ENCODE data around the gene FLYWCH2.
A peak's percentile ranks its signal among the peaks of the same experiment; 100 is the strongest.
"Not testable (repeated sequence)": the region's sequence is repeated elsewhere in the genome, so short reads cannot be mapped to it uniquely, and the experiment has no call there.

FLYWCH2 gene

DNA sequence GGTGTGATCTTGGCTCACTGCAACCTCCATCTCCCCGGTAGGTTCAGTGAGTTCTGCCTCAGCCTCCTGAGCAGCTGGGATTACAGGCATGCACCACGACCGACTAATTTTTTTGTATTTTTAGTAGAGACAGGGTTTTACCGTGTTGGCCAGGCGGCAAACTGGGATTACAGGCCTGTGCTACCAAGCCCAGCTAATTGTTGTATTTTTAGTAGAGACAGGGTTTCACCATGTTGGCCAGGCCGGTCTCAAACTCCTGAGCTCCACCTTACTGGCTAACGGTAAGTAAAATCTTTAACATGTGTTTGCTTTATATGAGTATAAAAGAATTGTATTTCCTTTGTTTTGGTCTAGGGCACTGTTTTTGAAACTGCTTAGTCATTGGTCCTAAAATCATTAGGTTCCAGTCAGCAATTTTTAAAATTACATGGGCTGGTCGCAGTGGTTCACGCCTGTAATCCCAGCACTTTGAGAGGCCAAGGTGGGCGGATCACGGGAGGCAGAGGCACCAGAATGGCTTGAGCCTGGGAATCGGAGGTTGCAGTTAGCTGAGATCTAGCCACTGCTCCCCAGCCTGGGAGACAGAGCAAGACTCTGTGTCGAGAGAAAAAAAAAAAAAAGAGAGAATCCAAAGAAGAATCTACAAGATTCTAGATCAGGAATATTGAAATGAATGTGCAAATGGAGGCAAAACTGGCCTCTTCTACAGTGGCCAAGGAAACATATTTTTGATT lies 32.3 kb downstream of the FLYWCH2 start:
- DNase-seq, result no peak

- peak; percentile 94 for DNase-seq
Observed at GRCh38 chr16:2919511-2920255, 36.7 kb downstream of the FLYWCH2 start.

GRCh38 chr16:2923481-2923880 lies 40.5 kb downstream of the FLYWCH2 start:
- DNase-seq, result no peak

- DNase-seq, result peak; percentile 65
Observed at GRCh38 chr16:2924901-2925755, 42.1 kb downstream of the FLYWCH2 start.

- peak; percentile 40 for DNase-seq
Observed at GRCh38 chr16:2925951-2926649, 43.1 kb downstream of the FLYWCH2 start.

GRCh38 chr16:2926650-2926999 lies 43.6 kb downstream of the FLYWCH2 start:
- DNase-seq, result no peak

DNA sequence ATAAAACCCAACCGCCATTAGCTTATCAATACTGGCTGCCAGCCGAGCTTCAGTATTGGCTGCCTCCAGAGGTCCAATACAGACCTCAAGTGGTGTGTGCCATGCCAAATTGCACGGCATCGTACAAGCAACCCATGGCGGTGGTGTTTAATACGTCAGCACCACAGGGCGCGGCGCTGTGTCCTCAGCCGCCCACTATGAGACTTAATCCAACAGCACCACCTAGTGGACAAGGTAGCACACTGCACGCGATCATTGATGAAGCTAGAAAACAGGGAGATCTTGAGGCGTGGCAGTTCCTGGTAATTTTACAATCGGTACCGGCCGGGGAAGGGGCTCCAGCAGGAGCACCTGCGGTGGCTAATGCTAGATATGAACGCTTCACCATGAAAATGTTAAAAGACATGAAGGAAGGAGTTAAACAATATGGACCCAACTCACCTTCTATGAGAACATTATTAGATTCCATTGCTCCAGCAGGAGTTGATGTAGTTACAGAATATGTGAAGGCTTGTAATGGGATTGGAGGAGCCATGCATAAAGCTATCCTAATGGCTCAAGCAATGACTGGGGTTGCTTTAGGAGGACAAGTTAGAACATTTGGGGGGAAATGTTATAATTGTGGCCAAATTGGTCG lies 44.1 kb downstream of the FLYWCH2 start:
- peak; percentile 96 for DNase-seq

- DNase-seq, result not testable (repeated sequence)
Observed at GRCh38 chr16:2928151-2928550, 45.1 kb downstream of the FLYWCH2 start.

GRCh38 chr16:2928796-2929195 lies 45.8 kb downstream of the FLYWCH2 start:
- DNase-seq, result no peak

DNA sequence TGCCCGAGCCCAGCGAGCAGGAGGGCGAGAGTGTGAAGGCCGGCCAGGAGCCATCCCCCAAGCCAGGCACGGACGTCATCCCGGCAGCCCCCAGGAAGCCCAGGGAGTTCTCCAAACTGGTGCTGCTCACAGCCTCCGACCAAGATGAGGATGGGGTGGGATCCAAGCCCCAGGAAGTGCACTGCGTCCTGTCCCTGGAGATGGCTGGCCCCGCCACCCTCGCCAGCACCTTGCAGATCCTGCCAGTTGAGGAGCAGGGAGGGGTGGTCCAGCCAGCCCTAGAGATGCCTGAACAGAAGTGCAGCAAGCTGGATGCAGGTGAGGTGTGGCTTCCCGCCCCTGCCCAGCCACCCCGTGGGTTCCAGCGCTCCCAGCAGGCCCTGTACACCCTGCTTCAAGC lies 46.7 kb downstream of the FLYWCH2 start:
- DNase-seq, result no peak

DNA sequence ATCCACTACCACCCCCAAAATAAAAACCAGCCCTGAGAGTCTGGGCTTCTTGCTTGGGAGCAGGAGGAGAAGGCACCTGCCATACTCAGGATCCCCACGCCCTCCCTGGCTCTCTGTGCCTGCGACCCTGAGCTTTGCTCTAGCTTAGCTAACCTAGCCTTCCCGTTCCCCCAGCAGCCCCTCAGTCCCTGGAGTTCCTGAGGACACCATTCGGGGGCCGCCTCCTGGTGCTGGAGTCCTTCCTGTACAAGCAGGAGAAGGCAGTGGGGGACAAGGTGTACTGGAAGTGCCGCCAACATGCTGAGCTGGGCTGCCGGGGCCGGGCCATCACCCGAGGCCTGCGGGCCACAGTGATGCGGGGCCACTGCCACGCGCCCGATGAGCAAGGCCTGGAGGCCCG lies 47.2 kb downstream of the FLYWCH2 start:
- no peak for DNase-seq

- not testable (repeated sequence) for DNase-seq
Observed at GRCh38 chr16:2931231-2931914, 48.4 kb downstream of the FLYWCH2 start.

- DNase-seq, result no peak
Observed at GRCh38 chr16:2933136-2933535, 50.1 kb downstream of the FLYWCH2 start.

GRCh38 chr16:2933701-2934100 lies 50.7 kb downstream of the FLYWCH2 start:
- DNase-seq, result no peak

DNA sequence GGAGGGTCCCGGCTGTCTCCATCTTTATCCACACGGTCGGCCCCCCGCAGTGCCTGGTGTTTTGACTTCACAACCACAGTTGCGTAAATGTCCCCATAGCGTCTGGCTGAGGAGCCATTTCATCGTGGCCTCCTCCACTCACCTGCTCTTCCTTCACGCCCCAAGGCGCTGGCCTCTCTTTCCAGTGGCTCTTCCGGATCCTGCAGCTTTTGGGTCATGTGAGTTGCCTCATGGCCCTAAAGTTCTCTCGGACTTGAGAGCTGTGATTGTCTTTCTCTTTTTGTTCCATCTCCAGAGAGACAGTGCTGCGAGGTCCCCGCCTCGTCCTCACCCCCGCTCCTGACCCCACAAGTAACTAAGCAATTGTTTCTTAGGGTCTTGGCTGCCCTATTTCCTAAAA lies 51.4 kb downstream of the FLYWCH2 start:
- DNase-seq, result no peak

DNA sequence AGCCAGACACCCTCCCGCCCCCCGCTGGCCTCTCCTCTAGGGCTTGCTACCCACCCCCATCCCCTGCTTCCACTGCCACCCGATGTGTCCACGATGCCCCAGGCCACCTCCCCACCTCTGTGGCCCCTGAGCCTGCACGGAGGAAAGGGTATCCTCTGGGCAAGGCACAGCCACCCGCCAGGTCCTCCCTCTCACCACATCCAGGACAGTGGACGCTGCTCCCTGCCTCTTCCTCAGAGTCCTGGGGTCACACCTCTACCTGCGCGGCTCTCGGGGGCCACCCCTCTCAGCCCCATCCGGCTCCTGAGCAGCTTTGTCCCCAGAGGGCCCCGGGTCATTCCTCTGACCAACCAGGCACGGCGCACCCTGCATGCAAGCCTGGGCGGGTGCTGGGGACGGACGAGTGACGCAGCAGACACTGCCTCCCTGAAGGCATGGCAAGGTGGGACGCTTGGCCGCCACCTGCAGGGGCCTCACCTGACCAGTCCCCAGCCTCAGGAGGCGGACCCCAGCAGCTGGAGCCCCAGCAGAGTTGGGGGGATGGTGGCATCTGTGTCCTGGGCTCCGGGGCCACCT lies 53.5 kb downstream of the FLYWCH2 start:
- DNase-seq, result no peak

- no peak for DNase-seq
Observed at GRCh38 chr16:2937170-2937569, 54.2 kb downstream of the FLYWCH2 start.

DNA sequence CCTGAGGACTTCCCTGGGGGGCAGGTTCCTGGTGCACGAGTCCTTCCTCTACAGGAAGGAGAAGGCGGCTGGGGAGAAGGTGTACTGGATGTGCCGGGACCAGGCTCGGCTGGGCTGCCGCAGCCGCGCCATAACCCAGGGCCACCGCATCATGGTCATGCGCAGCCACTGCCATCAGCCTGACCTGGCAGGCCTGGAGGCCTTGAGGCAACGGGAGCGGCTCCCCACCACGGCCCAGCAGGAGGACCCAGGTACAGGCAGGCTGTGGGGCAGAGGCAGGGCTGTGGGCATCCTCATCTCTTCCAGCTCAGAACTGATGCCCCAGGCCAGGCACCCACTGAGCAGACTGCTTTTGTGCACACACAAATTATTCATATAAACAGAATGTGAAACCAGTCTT lies 55.2 kb downstream of the FLYWCH2 start:
- no peak for DNase-seq

DNA sequence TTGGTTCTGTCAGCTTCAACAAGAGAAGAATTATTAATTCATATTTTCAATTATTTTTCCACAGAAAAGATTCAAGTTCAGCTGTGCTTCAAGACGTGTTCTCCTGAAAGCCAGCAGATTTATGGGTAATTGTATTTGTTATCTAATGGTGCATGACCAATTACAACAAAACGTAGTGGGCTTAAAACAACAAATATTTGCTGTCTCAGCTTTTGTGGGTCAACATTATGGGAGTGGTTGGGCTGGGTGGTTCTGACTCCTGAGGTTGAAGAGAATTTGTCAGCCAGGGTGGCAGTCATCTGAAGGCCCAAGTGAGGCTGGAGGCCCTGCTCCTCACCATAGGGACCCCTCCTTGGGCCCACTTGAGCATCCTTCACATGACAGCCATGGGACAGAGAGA lies 57.0 kb downstream of the FLYWCH2 start:
- DNase-seq, result no peak

DNA sequence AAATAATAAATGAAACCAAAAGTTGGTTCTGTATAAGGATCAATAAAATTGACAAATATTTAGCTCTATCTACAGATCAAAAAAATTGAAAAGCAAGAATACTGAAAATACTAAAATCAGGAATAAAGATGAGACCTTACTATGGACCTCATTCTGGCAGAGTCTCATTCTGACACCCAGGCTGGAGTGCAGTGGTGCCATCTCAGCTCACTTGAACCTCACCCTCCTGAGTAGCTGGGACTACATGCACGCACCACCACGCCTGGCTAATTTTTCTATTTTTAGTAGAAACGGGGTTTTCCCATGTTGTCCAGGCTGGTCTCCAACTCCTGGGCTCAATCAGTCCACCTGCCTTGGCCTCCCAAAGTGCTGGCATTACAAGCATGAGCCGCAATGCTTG lies 59.0 kb downstream of the FLYWCH2 start:
- DNase-seq, result no peak

DNA sequence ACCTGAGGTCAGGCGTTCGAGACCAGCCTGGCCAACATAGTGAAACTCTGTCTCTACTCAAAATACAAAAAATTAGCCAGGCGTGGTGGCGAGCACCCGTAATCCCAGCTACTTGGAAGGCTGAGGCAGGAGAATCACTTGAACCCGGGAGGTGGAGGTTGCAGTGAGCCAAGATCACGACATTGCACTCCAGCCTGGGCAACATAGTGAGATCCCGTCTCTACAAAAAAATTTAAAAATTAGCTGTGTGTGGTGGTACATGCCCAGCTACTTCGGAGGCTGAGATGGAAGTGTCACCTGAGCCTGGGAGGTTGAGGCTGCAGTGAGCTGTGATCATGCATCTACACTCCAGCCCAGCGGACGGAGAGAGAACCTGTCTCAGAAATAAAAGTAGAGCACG lies 60.7 kb downstream of the FLYWCH2 start:
- DNase-seq, result not testable (repeated sequence)

Data from eye (tissue), 1 donor.